Natural killer cell (primary cell): Measurements from ENCODE around the gene POC1B. TPM values are rescaled to one million over a fixed set of nuclear protein-coding genes. Genes with fewer than 3 reads are reported as not detected.

ENCODE experiments used
- ATAC-seq, 3 donors: fragments of 150-1000 bp in 2 of 3; fragments of 200-7000 bp in 1 of 3; cut with Tn5 transposase; 1 replicate in 1 of 3; 2 replicates in 2 of 3; pipeline ENCODE4 v1.10.0; 2021; ENCODE audit warnings: mild to moderate bottlenecking in 2 of 3, moderate library complexity in 2 of 3
- DNase-seq, 2 donors: peaks; one replicate each; pipeline versions ENCODE4 v3.0.0 to v3.0.0-alpha.2; 2013 to 2021; ENCODE audit warnings: mixed read lengths in 1 of 2
- H3K27ac ChIP-seq: one replicate; pipeline ENCODE4 v1.5.1; 2013; ENCODE audit warnings: mild to moderate bottlenecking, low read length
- H3K27me3 ChIP-seq: one replicate; pipeline ENCODE4 v1.6.1; 2013; ENCODE audit warnings: low read length; ENCODE audit not compliant: control insufficient read depth, insufficient read depth
- H3K36me3 ChIP-seq: one replicate; pipeline ENCODE4 v1.6.1; 2013; ENCODE audit warnings: low read length; ENCODE audit not compliant: control insufficient read depth, insufficient read depth
- H3K4me1 ChIP-seq: one replicate; pipeline ENCODE4 v1.6.1; 2013; ENCODE audit warnings: low read length; ENCODE audit not compliant: control insufficient read depth, insufficient read depth
- H3K4me3 ChIP-seq: one replicate; pipeline ENCODE4 v1.5.1; 2013; ENCODE audit warnings: low read length
- H3K9me3 ChIP-seq: one replicate; pipeline ENCODE4 v1.6.1; 2013; ENCODE audit warnings: low read length; ENCODE audit not compliant: control insufficient read depth, insufficient read depth
- H3K27ac Mint-ChIP-seq, 2 donors: one replicate each; pipeline ENCODE4 v1.8.0; 2022; ENCODE audit warnings: mild to moderate bottlenecking in 2 of 2, mixed read lengths in 2 of 2, moderate library complexity in 1 of 2
- H3K27me3 Mint-ChIP-seq, 2 donors: one replicate each; pipeline ENCODE4 v1.8.0; 2022; ENCODE audit warnings: low read depth in 2 of 2, mixed read lengths in 2 of 2
- H3K36me3 Mint-ChIP-seq: one replicate; pipeline ENCODE4 v1.8.0; 2022; ENCODE audit warnings: mixed read lengths
- H3K4me1 Mint-ChIP-seq, 2 donors: one replicate each; pipeline ENCODE4 v1.8.0; 2022; ENCODE audit warnings: mixed read lengths in 2 of 2
- H3K4me3 Mint-ChIP-seq: one replicate; pipeline ENCODE4 v1.8.0; 2022; ENCODE audit warnings: mild to moderate bottlenecking, moderate library complexity, mixed read lengths
- H3K9me3 Mint-ChIP-seq, 2 donors: one replicate each; pipeline ENCODE4 v1.8.0; 2022; ENCODE audit warnings: mixed read lengths in 2 of 2
- CTCF ChIP-seq: fragments of 200-600 bp; IDR thresholded peaks from one replicate; pipeline ENCODE4 v1.8.0; 2022; ENCODE audit warnings: antibody characterized with exemption
- WGBS: methylation state at CpG from one replicate; pipeline ENCODE4 v1.1.7; 2013; ENCODE audit warnings: missing lambda C conversion rate; ENCODE audit not compliant: insufficient coverage; 5-methylcytosine and 5-hydroxymethylcytosine counted together
- intact Hi-C: fragments of 100-400 bp; cut with micrococcal nuclease; formaldehyde crosslinking; loops from one replicate; pipeline ENCODE4 v1.14.2; 2022
- total RNA-seq, 4 donors: library from RNA; stranded (reverse); fragments of 120-200 nt in 1 of 4; gene quantifications; one replicate each; pipeline versions ENCODE4 v1.2.3 to v1.2.4, GENCODE V29; 2013 to 2022

Gene POC1B
- total RNA-seq, 3 donors from 2014 or later (not counting 1 experiment from before 2014, with no cell fraction given), result 29.8 to 40.9 (median 38.0) TPM

- no peaks in the 10 kb centered on the region for H3K27me3 ChIP-seq
- DNase-seq, result no peak
- no peak overlapping the region for H3K27ac ChIP-seq
- H3K4me3 Mint-ChIP-seq, result no peak overlapping the region
- H3K9me3 ChIP-seq, result no peaks in the 10 kb centered on the region
- no peak for ATAC-seq
- H3K36me3 Mint-ChIP-seq, result no peaks in the 10 kb centered on the region
- H3K4me1 Mint-ChIP-seq, result peaks cover 9 to 11% of the 10 kb centered on the region in 2 donors
- no peak overlapping the region for H3K4me3 ChIP-seq
- no peaks in the 10 kb centered on the region for H3K9me3 Mint-ChIP-seq
- no peaks in the 10 kb centered on the region for H3K36me3 ChIP-seq
- no peak overlapping the region for H3K27ac Mint-ChIP-seq
- intact Hi-C loops, result loop anchor here (5.0 to 10.0 kb wide), 2 partner anchors 425 to 473 kb away; no protein-coding TSS in a partner anchor
- no peaks in the 10 kb centered on the region for H3K4me1 ChIP-seq
- no peak for TF ChIP-seq CTCF
- WGBS, result 89% methylated on average over 4 of the region's 5 CpGs
- no peaks in the 10 kb centered on the region for H3K27me3 Mint-ChIP-seq
These were observed 13.8 kb upstream of the POC1B start for GRCh38 chr12:89539426-89540223.

DNA sequence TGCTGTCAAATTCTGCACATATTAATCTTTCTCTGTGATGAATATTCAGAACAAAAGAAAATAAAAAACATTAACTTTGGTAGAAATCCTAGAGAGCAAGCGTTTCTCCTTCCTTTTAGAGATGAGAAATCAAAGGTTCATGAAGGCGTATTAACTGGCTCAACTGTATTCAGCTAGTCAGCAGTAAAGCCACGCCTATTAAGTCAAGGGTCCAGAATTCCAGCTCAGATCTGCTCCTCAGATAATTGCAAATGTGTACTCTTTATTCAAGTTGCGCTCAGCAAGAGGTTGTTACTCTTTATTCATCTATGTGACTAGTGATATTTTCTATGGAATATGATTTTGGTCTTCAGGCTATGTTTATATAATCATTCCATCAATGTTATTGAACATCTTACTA, 13.1 kb upstream of the POC1B start:
- no peaks in the 10 kb centered on the region for H3K9me3 ChIP-seq
- no peak for ATAC-seq

DNA sequence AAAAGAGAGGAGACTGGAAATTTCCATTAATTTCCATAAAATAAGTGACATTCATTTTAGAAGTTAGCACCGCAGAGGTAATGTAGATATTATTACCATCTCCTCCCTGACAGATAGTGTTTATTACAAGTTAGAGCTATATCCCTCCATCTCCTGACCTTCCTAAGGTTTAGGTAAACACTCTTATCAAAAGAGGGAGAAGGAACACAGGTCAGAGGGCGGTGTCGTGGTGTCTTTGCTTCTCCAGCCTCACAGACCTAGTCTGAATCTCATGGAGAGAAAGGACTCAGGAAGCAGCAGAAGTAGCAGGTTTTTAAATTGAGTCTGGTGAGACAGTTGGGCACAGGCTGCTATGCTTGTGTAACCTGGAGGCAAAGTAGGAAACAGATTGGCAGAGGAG, 11.5 kb upstream of the POC1B start:
- no peaks in the 10 kb centered on the region for H3K36me3 Mint-ChIP-seq
- Histone ChIP-seq H3K36me3 (no peaks in the 10 kb centered on the region), H3K9me3 (no peaks in the 10 kb centered on the region), H3K27ac (no peak overlapping the region), H3K4me3 (no peak overlapping the region), H3K4me1 (no peaks in the 10 kb centered on the region), H3K27me3 (no peaks in the 10 kb centered on the region)
- intact Hi-C loops, result no loop called here
- WGBS, result 96% methylated on average over 2 of the region's 3 CpGs
- no peak for TF ChIP-seq CTCF
- no peaks in the 10 kb centered on the region for H3K9me3 Mint-ChIP-seq
- no peaks in the 10 kb centered on the region for H3K27me3 Mint-ChIP-seq
- no peak overlapping the region for H3K27ac Mint-ChIP-seq
- H3K4me3 Mint-ChIP-seq, result no peak overlapping the region
- peaks cover 0 to 3% of the 10 kb centered on the region in 2 donors for H3K4me1 Mint-ChIP-seq
- ATAC-seq, result no peak
- no peak for DNase-seq

More for the DNA sequence above, 13.1 kb upstream of the POC1B start:
- H3K9me3 Mint-ChIP-seq, result no peaks in the 10 kb centered on the region
- H3K4me1 ChIP-seq, result no peaks in the 10 kb centered on the region
- no peaks in the 10 kb centered on the region for H3K27me3 Mint-ChIP-seq
- TF ChIP-seq CTCF, result no peak
- H3K4me3 Mint-ChIP-seq, result no peak overlapping the region
- H3K4me1 Mint-ChIP-seq, result peaks cover 9 to 11% of the 10 kb centered on the region in 2 donors
- H3K27me3 ChIP-seq, result no peaks in the 10 kb centered on the region
- 86% methylated on average over 3 of the region's 4 CpGs for WGBS
- intact Hi-C loops, result no loop called here
- no peaks in the 10 kb centered on the region for H3K36me3 ChIP-seq
- H3K27ac ChIP-seq, result no peak overlapping the region
- H3K27ac Mint-ChIP-seq, result no peak overlapping the region
- no peaks in the 10 kb centered on the region for H3K36me3 Mint-ChIP-seq
- no peak overlapping the region for H3K4me3 ChIP-seq
- DNase-seq, result no peak
